ENCODE results near the gene ELFN2. TPM values are rescaled to one million over a fixed set of nuclear protein-coding genes. Genes with fewer than 3 reads are reported as not detected.

Gene ELFN2
- polyA plus RNA-seq, 1 donor from 2014 or later, result 4.4 TPM

- no peak overlapping the region for H3K27ac ChIP-seq (ENCODE audit: low read length)
- TF ChIP-seq EP300 (conservative IDR thresholded peaks at IDR 0.05; ENCODE audit: poor library complexity, severe bottlenecking) (no peak), EZH2 (IDR thresholded peaks at IDR 0.05; ENCODE audit: borderline replicate concordance, insufficient read depth, low read length, poor library complexity, severe bottlenecking) (no peak), MXI1 (conservative IDR thresholded peaks at IDR 0.05; ENCODE audit: poor library complexity, severe bottlenecking) (no peak), POLR2AphosphoS5 (IDR thresholded peaks at IDR 0.05) (no peak)
These were observed 47.6 kb downstream of the ELFN2 start for GRCh38 chr22:37379722-37380121.

GRCh38 chr22:37379085-37379484, 48.2 kb downstream of the ELFN2 start:
- Histone ChIP-seq H3K79me2 (replicated peaks; ENCODE audit: insufficient read depth, low read length) (no peaks in the 10 kb centered on the region), H3K4me3 (ENCODE audit: low read length) (no peak overlapping the region), H4K20me1 (ENCODE audit: insufficient read depth) (no peaks in the 10 kb centered on the region), H3F3A (ENCODE audit: insufficient read depth, low read length, poor library complexity, severe bottlenecking) (no peaks in the 10 kb centered on the region), H3K27ac (ENCODE audit: low read length) (no peak overlapping the region), H3K9ac (ENCODE audit: low read length) (no peak overlapping the region), H3K9me3 (ENCODE audit: low read length) (no peaks in the 10 kb centered on the region), H3K4me2 (ENCODE audit: low read length) (no peak overlapping the region), H2AFZ (ENCODE audit: low read depth, low read length) (no peak overlapping the region), H3K27me3 (ENCODE audit: insufficient read depth, low read depth, low read length) (no peaks in the 10 kb centered on the region), H3K9me2 (ENCODE audit: insufficient read depth, low read length) (no peaks in the 10 kb centered on the region), H3K36me3 (ENCODE audit: insufficient read depth, low read length) (peaks cover 1% of the 10 kb centered on the region)
- TF ChIP-seq TAF1 (IDR thresholded peaks at IDR 0.05; ENCODE audit: low read depth), result no peak
- no peak for TF ChIP-seq POLR2AphosphoS5 (IDR thresholded peaks at IDR 0.05)
- no peak for TF ChIP-seq REST (IDR thresholded peaks at IDR 0.05; ENCODE audit: borderline replicate concordance)
- TF ChIP-seq EZH2 (IDR thresholded peaks at IDR 0.05; ENCODE audit: borderline replicate concordance, insufficient read depth, low read length, poor library complexity, severe bottlenecking), result no peak
- no peak for TF ChIP-seq EP300 (conservative IDR thresholded peaks at IDR 0.05; ENCODE audit: poor library complexity, severe bottlenecking)
- TF ChIP-seq CTCF (IDR thresholded peaks at IDR 0.05; ENCODE audit: poor library complexity, severe bottlenecking), result no peak
- TF ChIP-seq MXI1 (conservative IDR thresholded peaks at IDR 0.05; ENCODE audit: poor library complexity, severe bottlenecking), result no peak
- TF ChIP-seq SMC3 (conservative IDR thresholded peaks at IDR 0.05; ENCODE audit: poor library complexity), result no peak
- TF ChIP-seq RAD21 (conservative IDR thresholded peaks at IDR 0.05), result no peak

More at GRCh38 chr22:37379722-37380121, 47.6 kb downstream of the ELFN2 start:
- Histone ChIP-seq H3K4me2 (ENCODE audit: low read length) (no peak overlapping the region), H4K20me1 (ENCODE audit: insufficient read depth) (no peaks in the 10 kb centered on the region), H3K79me2 (replicated peaks; ENCODE audit: insufficient read depth, low read length) (no peaks in the 10 kb centered on the region), H2AFZ (ENCODE audit: low read depth, low read length) (no peak overlapping the region), H3K9me2 (ENCODE audit: insufficient read depth, low read length) (no peaks in the 10 kb centered on the region), H3K9me3 (ENCODE audit: low read length) (no peaks in the 10 kb centered on the region), H3F3A (ENCODE audit: insufficient read depth, low read length, poor library complexity, severe bottlenecking) (no peaks in the 10 kb centered on the region), H3K36me3 (ENCODE audit: insufficient read depth, low read length) (no peaks in the 10 kb centered on the region), H3K9ac (ENCODE audit: low read length) (no peak overlapping the region), H3K4me3 (ENCODE audit: low read length) (no peak overlapping the region), H3K27me3 (ENCODE audit: insufficient read depth, low read depth, low read length) (no peaks in the 10 kb centered on the region)

Data from neural cell (in vitro differentiated cells).